Measurements from ENCODE around the gene NSUN4. TPM values are rescaled to one million over a fixed set of nuclear protein-coding genes. Genes with fewer than 3 reads are reported as not detected.
A peak's percentile ranks its signal among the peaks of the same experiment; 100 is the strongest.

Gene NSUN4
- total and polyA plus RNA-seq, 9 donors, result 9.0 to 15.5 (median 12.1) TPM

DNA sequence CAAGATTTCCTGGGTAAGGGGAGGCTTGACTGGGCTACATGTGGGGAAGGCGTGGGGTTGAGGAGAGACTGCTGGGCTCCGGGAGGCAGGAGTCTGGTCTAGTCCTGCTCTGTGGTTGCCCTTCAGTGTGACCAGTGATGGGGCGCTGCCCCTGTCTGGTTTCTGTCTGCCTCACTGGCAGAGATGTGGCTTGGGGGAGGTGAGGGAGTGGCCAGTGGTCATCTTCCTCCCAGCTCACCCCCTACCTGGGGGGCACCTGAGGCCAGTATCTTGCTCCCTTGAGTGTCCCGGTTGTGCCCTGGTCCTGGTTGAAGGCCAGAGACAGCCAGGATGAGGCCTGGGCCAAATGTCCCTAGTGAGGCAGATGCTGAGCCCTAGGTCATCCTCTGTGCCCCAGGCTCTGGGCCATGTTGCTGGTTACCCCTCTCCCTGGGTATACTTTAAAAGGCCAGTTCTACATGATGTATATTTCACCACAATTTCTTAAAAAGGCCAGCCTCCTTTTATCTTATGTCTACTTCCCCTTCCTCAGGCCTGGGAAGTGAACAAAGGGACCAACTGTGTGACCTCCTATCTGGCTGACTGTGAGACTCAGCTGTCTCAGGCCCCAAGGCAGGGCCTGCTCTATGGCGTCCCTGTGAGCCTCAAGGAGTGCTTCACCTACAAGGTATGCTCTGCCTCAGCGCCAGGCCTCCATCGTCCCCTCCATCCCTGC lies 64.0 kb downstream of the NSUN4 start:
- no peak for DNase-seq
- peaks cover 31% of the 10 kb centered on the region for H3K4me1 ChIP-seq (ENCODE audit: control insufficient read depth, insufficient read depth, low read length)
- H3K27me3 ChIP-seq (ENCODE audit: control insufficient read depth, insufficient read depth, low read length), result no peaks in the 10 kb centered on the region
- WGBS (ENCODE audit: insufficient coverage), result 79% methylated on average over 3 of the region's 7 CpGs
- no peak overlapping the region for H3K27ac ChIP-seq (ENCODE audit: low read length)
- peaks cover 3% of the 10 kb centered on the region for H3K36me3 ChIP-seq (ENCODE audit: control insufficient read depth, insufficient read depth, low read length)
- H3K9me3 ChIP-seq (replicated peaks; ENCODE audit: control insufficient read depth, low read depth, low read length), result no peaks in the 10 kb centered on the region
- H3K4me3 ChIP-seq (ENCODE audit: low read length), result no peak overlapping the region

DNA sequence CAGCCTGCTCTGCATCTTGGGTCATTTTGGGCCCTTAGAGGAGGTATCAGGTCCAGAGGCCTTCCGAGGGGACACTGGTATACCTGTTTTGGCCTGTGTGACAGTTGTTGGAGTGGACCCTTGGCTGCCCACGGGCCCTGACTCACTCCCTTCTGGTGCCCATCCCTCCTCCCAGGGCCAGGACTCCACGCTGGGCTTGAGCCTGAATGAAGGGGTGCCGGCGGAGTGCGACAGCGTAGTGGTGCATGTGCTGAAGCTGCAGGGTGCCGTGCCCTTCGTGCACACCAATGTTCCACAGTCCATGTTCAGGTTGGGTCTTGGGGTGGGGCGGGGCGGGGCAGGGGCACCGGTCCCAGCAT lies 64.6 kb downstream of the NSUN4 start:
- no peak for DNase-seq
- Histone ChIP-seq H3K27me3 (ENCODE audit: control insufficient read depth, insufficient read depth, low read length) (no peaks in the 10 kb centered on the region), H3K4me3 (ENCODE audit: low read length) (no peak overlapping the region), H3K9me3 (replicated peaks; ENCODE audit: control insufficient read depth, low read depth, low read length) (no peaks in the 10 kb centered on the region), H3K36me3 (ENCODE audit: control insufficient read depth, insufficient read depth, low read length) (peaks cover 3% of the 10 kb centered on the region), H3K4me1 (ENCODE audit: control insufficient read depth, insufficient read depth, low read length) (peaks cover 30% of the 10 kb centered on the region), H3K27ac (ENCODE audit: low read length) (no peak overlapping the region)
- 88% methylated on average over 11 of the region's 12 CpGs for WGBS (ENCODE audit: insufficient coverage)

DNA sequence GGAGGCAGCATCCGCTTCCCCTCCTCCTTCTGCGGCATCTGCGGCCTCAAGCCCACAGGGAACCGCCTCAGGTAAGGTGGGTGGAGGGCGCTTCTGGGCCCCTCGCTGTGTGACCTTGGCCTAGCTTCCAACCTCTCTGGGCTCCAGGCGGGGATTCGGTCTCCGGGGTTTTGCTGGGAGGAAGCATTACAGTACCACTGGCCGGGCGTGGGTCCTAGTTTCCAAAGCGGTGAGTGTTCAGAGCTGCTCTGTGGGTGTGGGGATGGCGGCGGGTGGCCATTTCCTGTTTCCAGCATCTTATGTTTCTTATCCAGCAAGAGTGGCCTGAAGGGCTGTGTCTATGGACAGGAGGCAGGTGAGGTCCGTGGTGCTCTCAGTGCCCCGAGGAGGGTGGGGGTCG lies 65.1 kb downstream of the NSUN4 start:
- no peak overlapping the region for H3K4me3 ChIP-seq (ENCODE audit: low read length)

DNA sequence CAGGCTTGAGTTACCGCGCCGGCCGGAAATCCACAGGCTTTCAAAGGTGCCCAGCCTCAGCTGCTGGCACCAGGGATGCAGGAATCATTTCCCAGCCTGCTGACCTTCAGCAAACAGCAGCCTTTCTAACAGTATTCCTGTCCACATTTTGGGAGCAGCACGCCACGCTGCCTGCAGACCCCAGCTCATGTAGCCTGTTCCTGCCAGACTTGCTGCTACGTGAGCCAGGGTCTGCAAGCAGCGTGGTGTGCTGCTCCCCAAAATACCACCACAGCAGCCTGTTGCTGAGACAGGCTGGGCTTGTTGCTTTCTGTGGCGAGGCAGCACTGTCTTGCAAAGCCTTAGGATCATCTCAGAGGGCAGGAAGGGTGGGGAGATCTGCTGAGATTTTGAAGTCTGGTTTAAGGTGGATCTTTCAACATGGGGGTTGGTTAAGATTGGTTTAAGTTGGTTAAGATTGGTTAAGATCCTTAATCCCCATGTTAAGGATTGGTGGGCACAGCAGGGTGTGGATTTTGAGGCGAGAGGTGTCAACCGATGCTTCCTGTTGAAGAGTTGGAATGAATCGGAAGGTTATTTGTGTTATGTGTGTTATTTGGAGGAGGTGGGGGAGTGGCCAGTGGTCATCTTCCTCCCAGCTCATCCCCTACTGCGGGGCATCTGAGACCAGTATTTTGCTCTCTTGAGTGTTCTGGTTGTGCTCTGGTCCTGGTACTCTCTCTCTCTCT lies 66.4 kb downstream of the NSUN4 start:
- no peak for DNase-seq
- H3K27ac ChIP-seq (ENCODE audit: low read length), result no peak overlapping the region
- H3K4me3 ChIP-seq (ENCODE audit: low read length), result peak overlapping the region; percentile 13
- H3K4me1 ChIP-seq (ENCODE audit: control insufficient read depth, insufficient read depth, low read length), result peaks cover 18% of the 10 kb centered on the region
- WGBS (ENCODE audit: insufficient coverage), result 28% methylated on average over 10 of the region's 13 CpGs
- H3K9me3 ChIP-seq (replicated peaks; ENCODE audit: control insufficient read depth, low read depth, low read length), result no peaks in the 10 kb centered on the region
- H3K36me3 ChIP-seq (ENCODE audit: control insufficient read depth, insufficient read depth, low read length), result peaks cover 12% of the 10 kb centered on the region
- no peaks in the 10 kb centered on the region for H3K27me3 ChIP-seq (ENCODE audit: control insufficient read depth, insufficient read depth, low read length)

More for the DNA sequence above, 65.1 kb downstream of the NSUN4 start:
- Histone ChIP-seq H3K4me1 (ENCODE audit: control insufficient read depth, insufficient read depth, low read length) (peaks cover 26% of the 10 kb centered on the region), H3K9me3 (replicated peaks; ENCODE audit: control insufficient read depth, low read depth, low read length) (no peaks in the 10 kb centered on the region), H3K27ac (ENCODE audit: low read length) (no peak overlapping the region), H3K36me3 (ENCODE audit: control insufficient read depth, insufficient read depth, low read length) (peaks cover 8% of the 10 kb centered on the region), H3K27me3 (ENCODE audit: control insufficient read depth, insufficient read depth, low read length) (no peaks in the 10 kb centered on the region)
- 71% methylated on average over 7 of the region's 17 CpGs for WGBS (ENCODE audit: insufficient coverage)
- DNase-seq, result no peak

DNA sequence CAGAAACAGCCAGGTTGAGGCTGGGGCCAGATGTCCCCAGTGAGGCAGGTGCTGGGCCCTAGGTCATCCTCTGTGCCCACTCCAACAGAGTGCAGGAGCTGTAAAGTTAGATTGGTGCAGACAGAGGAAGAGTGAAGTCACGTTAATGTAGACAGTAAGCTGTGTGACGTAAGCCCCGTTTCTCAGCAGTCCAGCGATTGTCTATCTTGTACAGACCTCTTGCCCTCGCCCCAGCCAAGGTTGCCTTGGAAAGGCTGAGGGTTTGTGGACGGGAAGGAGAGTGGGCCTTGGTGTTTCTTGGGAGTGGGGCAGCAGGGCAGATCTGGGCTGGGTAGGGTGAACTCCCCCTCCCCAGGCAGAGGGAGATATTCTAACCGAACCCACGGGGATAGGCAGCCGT lies 67.0 kb downstream of the NSUN4 start:
- WGBS (ENCODE audit: insufficient coverage), result 84% methylated on average over 6 of the region's 9 CpGs

DNA sequence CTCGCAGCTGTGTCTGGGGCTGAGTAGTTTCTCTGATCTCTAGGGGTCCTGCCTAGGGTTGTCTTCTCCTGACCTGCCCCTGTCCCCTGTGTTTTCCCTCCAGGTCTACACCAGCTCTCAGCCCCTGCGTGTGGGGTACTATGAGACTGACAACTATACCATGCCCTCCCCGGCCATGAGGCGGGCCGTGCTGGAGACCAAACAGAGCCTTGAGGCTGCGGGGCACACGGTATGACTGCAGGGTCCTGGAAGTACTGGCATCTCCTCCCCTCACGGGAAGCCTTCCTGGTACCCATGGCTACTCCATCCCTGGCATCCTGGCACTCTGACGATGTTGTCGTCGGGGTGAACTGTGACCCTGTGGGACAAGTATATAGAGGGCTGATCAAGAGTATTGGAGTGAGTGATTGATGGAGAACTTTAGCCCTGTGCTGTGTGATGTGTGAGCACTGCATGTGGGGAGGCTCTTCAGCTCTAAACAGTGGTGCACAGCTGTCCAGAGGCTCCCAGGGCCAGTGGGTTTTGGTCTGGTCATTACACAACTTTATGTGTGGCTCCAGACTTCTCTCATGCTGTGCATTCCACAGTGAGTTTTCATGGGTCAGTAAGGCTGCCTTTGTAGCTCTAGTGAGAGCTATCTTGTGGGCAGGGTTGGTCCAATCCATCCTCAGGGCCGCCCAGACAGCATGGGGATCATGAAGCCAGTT lies 67.9 kb downstream of the NSUN4 start:
- peaks cover 12% of the 10 kb centered on the region for H3K36me3 ChIP-seq (ENCODE audit: control insufficient read depth, insufficient read depth, low read length)
- WGBS (ENCODE audit: insufficient coverage), result 90% methylated on average over 10 of the region's 12 CpGs

More for the DNA sequence above, 67.0 kb downstream of the NSUN4 start:
- DNase-seq, result no peak
- Histone ChIP-seq H3K4me1 (ENCODE audit: control insufficient read depth, insufficient read depth, low read length) (peaks cover 16% of the 10 kb centered on the region), H3K36me3 (ENCODE audit: control insufficient read depth, insufficient read depth, low read length) (peaks cover 12% of the 10 kb centered on the region), H3K4me3 (ENCODE audit: low read length) (no peak overlapping the region), H3K27ac (ENCODE audit: low read length) (no peak overlapping the region), H3K9me3 (replicated peaks; ENCODE audit: control insufficient read depth, low read depth, low read length) (no peaks in the 10 kb centered on the region), H3K27me3 (ENCODE audit: control insufficient read depth, insufficient read depth, low read length) (no peaks in the 10 kb centered on the region)

DNA sequence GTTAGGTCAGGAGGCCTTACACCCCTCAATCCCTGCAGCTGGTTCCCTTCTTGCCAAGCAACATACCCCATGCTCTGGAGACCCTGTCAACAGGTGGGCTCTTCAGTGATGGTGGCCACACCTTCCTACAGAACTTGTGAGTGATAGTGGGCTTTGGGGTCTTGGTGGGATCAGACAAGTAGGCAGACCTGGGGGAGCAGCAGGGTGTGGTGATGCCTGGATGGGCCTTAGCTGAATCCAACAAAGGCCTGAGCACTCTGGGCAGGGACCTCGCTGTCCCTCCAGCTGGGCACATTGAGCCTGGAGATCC lies 68.4 kb downstream of the NSUN4 start:
- H3K4me1 ChIP-seq (ENCODE audit: control insufficient read depth, insufficient read depth, low read length), result peaks cover 22% of the 10 kb centered on the region
- no peaks in the 10 kb centered on the region for H3K27me3 ChIP-seq (ENCODE audit: control insufficient read depth, insufficient read depth, low read length)
- 82% methylated on average over 1 of the region's 1 CpG for WGBS (ENCODE audit: insufficient coverage)
- no peak overlapping the region for H3K4me3 ChIP-seq (ENCODE audit: low read length)
- H3K27ac ChIP-seq (ENCODE audit: low read length), result no peak overlapping the region
- no peak for DNase-seq
- peaks cover 12% of the 10 kb centered on the region for H3K36me3 ChIP-seq (ENCODE audit: control insufficient read depth, insufficient read depth, low read length)
- H3K9me3 ChIP-seq (replicated peaks; ENCODE audit: control insufficient read depth, low read depth, low read length), result no peaks in the 10 kb centered on the region

More for the DNA sequence above, 67.9 kb downstream of the NSUN4 start:
- H3K9me3 ChIP-seq (replicated peaks; ENCODE audit: control insufficient read depth, low read depth, low read length), result no peaks in the 10 kb centered on the region
- H3K4me1 ChIP-seq (ENCODE audit: control insufficient read depth, insufficient read depth, low read length), result peaks cover 22% of the 10 kb centered on the region
- no peaks in the 10 kb centered on the region for H3K27me3 ChIP-seq (ENCODE audit: control insufficient read depth, insufficient read depth, low read length)
- DNase-seq, result no peak
- no peak overlapping the region for H3K27ac ChIP-seq (ENCODE audit: low read length)
- no peak overlapping the region for H3K4me3 ChIP-seq (ENCODE audit: low read length)

DNA sequence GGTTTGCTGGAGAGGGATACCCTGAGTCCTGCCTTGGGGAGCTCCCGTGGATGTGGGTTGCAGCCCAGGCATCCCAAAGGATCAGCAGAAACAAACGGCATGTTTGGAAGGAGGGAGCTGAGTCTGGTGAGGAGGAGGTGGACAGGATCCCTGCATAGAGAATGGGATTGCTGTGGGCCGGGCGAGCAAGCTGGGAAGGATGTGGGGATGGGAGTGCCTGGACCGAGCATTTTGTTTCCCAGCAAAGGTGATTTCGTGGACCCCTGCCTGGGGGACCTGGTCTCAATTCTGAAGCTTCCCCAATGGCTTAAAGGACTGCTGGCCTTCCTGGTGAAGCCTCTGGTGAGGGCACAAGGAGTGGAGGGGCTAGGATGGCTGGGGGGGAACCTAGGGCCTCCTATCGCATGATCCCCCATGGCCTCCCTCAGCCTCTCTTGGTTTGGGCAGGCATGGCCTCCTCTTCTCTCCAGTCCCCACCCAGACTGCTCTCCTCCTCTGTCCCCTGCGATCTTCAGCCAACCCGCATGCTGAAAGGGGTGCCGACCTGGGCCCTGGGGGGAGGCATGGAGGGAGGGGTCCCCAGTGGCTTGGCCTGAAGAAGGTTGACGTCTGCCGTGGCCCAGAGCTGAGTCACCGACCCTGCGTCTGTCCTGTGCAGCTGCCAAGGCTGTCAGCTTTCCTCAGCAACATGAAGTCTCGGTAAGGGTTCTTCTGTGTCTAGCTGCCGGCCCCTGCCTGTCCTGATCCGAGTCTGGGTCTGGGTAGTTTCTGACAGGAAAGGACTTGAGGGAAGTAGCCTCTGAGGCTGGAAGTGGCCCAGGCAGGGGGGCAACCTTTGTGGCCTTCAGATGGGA lies 69.8 kb downstream of the NSUN4 start:
- WGBS (ENCODE audit: insufficient coverage), result 60% methylated on average over 12 of the region's 17 CpGs
- DNase-seq, result no peak
- Histone ChIP-seq H3K9me3 (replicated peaks; ENCODE audit: control insufficient read depth, low read depth, low read length) (no peaks in the 10 kb centered on the region), H3K36me3 (ENCODE audit: control insufficient read depth, insufficient read depth, low read length) (peaks cover 12% of the 10 kb centered on the region), H3K4me3 (ENCODE audit: low read length) (no peak overlapping the region), H3K4me1 (ENCODE audit: control insufficient read depth, insufficient read depth, low read length) (peaks cover 22% of the 10 kb centered on the region), H3K27ac (ENCODE audit: low read length) (no peak overlapping the region), H3K27me3 (ENCODE audit: control insufficient read depth, insufficient read depth, low read length) (no peaks in the 10 kb centered on the region)

DNA sequence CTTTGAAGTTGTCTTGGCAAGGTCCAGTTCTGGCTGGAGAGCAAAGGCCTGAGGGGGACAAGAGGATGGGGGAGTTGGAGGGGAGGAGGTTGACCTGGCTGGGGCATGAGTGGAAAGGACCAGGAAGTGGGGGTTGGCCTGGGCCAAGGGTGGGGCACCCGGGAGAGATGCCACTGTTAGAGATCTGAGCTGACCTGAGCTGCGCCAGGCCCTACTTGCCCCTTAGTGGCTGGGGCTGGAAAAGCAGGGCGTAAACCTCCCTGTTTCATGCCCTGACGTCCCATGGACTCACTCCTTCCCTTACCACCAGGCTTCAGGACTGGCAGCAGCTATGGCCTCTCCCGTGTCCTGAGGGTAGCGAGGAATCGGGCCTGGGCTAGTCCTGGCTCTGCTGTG lies 70.4 kb downstream of the NSUN4 start:
- Histone ChIP-seq H3K36me3 (ENCODE audit: control insufficient read depth, insufficient read depth, low read length) (peaks cover 12% of the 10 kb centered on the region), H3K27ac (ENCODE audit: low read length) (no peak overlapping the region), H3K27me3 (ENCODE audit: control insufficient read depth, insufficient read depth, low read length) (no peaks in the 10 kb centered on the region), H3K4me1 (ENCODE audit: control insufficient read depth, insufficient read depth, low read length) (peaks cover 20% of the 10 kb centered on the region), H3K4me3 (ENCODE audit: low read length) (no peak overlapping the region), H3K9me3 (replicated peaks; ENCODE audit: control insufficient read depth, low read depth, low read length) (no peaks in the 10 kb centered on the region)
- no peak for DNase-seq
- 93% methylated on average over 7 of the region's 7 CpGs for WGBS (ENCODE audit: insufficient coverage)
